Mesenchymal stem cell (in vitro differentiated cells and primary cell): Measurements from ENCODE around the gene OR10H3.

ENCODE experiments used
- DNase-seq: peaks from one replicate; pipeline ENCODE4 v3.0.0-alpha.2; 2013
- H2AFZ ChIP-seq: one replicate; pipeline ENCODE4 v1.6.1; 2013; ENCODE audit warnings: low read depth, mild to moderate bottlenecking, control low read depth, inconsistent platforms, low read length, moderate library complexity
- H2AK5ac ChIP-seq: 2 replicates; pipeline ENCODE4 v1.6.1; 2013; ENCODE audit warnings: low read length, moderate library complexity, mild to moderate bottlenecking, inconsistent platforms; ENCODE audit not compliant: severe bottlenecking
- H2BK120ac ChIP-seq: one replicate; pipeline ENCODE4 v1.6.1; 2013; ENCODE audit warnings: low read depth, mild to moderate bottlenecking, inconsistent platforms, low read length, moderate library complexity
- H2BK12ac ChIP-seq, 2 experiments: one replicate each; pipeline ENCODE4 v1.6.1; 2013; ENCODE audit warnings: inconsistent platforms in 2 of 2, low read length in 2 of 2, mild to moderate bottlenecking in 2 of 2, moderate library complexity in 2 of 2, control low read depth in 1 of 2
- H2BK15ac ChIP-seq: one replicate; pipeline ENCODE4 v1.6.1; 2013; ENCODE audit warnings: mild to moderate bottlenecking, low read depth, inconsistent platforms; ENCODE audit not compliant: poor library complexity, severe bottlenecking
- H2BK5ac ChIP-seq: 2 replicates; pipeline ENCODE4 v1.6.1; 2013; ENCODE audit warnings: low read depth, mild to moderate bottlenecking, low read length, control low read depth, inconsistent platforms; ENCODE audit not compliant: poor library complexity, severe bottlenecking
- H3K14ac ChIP-seq, 2 experiments: one replicate each; pipeline ENCODE4 v1.6.1; 2013; ENCODE audit warnings: inconsistent platforms in 2 of 2, low read length in 2 of 2, control low read depth in 1 of 2, mild to moderate bottlenecking in 1 of 2, moderate library complexity in 1 of 2
- H3K18ac ChIP-seq, 2 experiments: one replicate each; pipeline ENCODE4 v1.6.1; 2013; ENCODE audit warnings: inconsistent platforms in 2 of 2, low read length in 2 of 2, control low read depth in 1 of 2, low read depth in 1 of 2, mild to moderate bottlenecking in 1 of 2
- H3K23ac ChIP-seq, 2 experiments: one replicate each; pipeline ENCODE4 v1.6.1; 2013; ENCODE audit warnings: inconsistent platforms in 2 of 2, low read length in 2 of 2, mild to moderate bottlenecking in 2 of 2, moderate library complexity in 2 of 2, control low read depth in 1 of 2
- H3K27ac ChIP-seq: 2 replicates; pipeline ENCODE4 v1.5.1; 2013; ENCODE audit warnings: mild to moderate bottlenecking, moderate library complexity, low read length, control low read depth, inconsistent platforms; ENCODE audit not compliant: poor library complexity, severe bottlenecking
- H3K27me3 ChIP-seq, 2 experiments: 2 replicates each; pipeline versions ENCODE4 v1.6.1 to v1.7.0; 2013; ENCODE audit warnings: low read length in 2 of 2, mild to moderate bottlenecking in 2 of 2, moderate library complexity in 2 of 2, control low read depth in 1 of 2, inconsistent platforms in 1 of 2; ENCODE audit not compliant: control insufficient read depth in 1 of 2, insufficient read depth in 1 of 2
- H3K36me3 ChIP-seq, 2 experiments: 2 replicates each; pipeline versions ENCODE4 v1.6.1 to v1.7.0; 2013; ENCODE audit warnings: low read length in 2 of 2, control low read depth in 1 of 2, inconsistent platforms in 1 of 2, low read depth in 1 of 2, mild to moderate bottlenecking in 1 of 2; ENCODE audit not compliant: insufficient read depth in 2 of 2, control insufficient read depth in 1 of 2
- H3K4ac ChIP-seq, 2 experiments: one replicate each; pipeline ENCODE4 v1.6.1; 2013; ENCODE audit warnings: inconsistent platforms in 2 of 2, low read length in 2 of 2, mild to moderate bottlenecking in 2 of 2, moderate library complexity in 2 of 2, control low read depth in 1 of 2, low read depth in 1 of 2
- H3K4me1 ChIP-seq: 2 replicates; pipeline ENCODE4 v1.6.1; 2013; ENCODE audit warnings: low read depth, low read length, control low read depth; ENCODE audit not compliant: control insufficient read depth, insufficient read depth
- H3K4me2 ChIP-seq: 2 replicates; pipeline ENCODE4 v1.6.1; 2013; ENCODE audit warnings: low read length, mild to moderate bottlenecking, inconsistent platforms; ENCODE audit not compliant: poor library complexity, severe bottlenecking
- H3K4me3 ChIP-seq, 2 experiments: 2 replicates each; pipeline versions ENCODE4 v1.5.1 to v1.7.0; 2013; ENCODE audit warnings: low read length in 2 of 2, mild to moderate bottlenecking in 2 of 2, control low read depth in 1 of 2, low read depth in 1 of 2; ENCODE audit not compliant: insufficient read depth in 1 of 2
- H3K79me1 ChIP-seq: replicated peaks from 2 replicates; pipeline ENCODE4 v1.6.1; 2013; ENCODE audit warnings: mild to moderate bottlenecking, control low read depth, low read length, inconsistent platforms; ENCODE audit not compliant: poor library complexity, severe bottlenecking
- H3K9ac ChIP-seq: 2 replicates; pipeline ENCODE4 v1.7.0; 2013; ENCODE audit warnings: mild to moderate bottlenecking, low read length, moderate library complexity
- H3K9me3 ChIP-seq: 2 replicates; pipeline ENCODE4 v1.7.0; 2013; ENCODE audit warnings: mild to moderate bottlenecking, low read length; ENCODE audit not compliant: control insufficient read depth
- H4K8ac ChIP-seq: one replicate; pipeline ENCODE4 v1.6.1; 2013; ENCODE audit warnings: inconsistent platforms, mild to moderate bottlenecking, low read length, moderate library complexity
- H4K91ac ChIP-seq: one replicate; pipeline ENCODE4 v1.6.1; 2013; ENCODE audit warnings: mild to moderate bottlenecking, low read length, inconsistent platforms
- WGBS: methylation state at CpG from one replicate; pipeline ENCODE4 v1.1.7; 2013; ENCODE audit warnings: mixed read lengths; 5-methylcytosine and 5-hydroxymethylcytosine counted together

The OR10H3 gene

GRCh38 chr19:15776264-15776663, 38.5 kb downstream of the OR10H3 start:
- Histone ChIP-seq H3K4me2 (no peak overlapping the region), H2BK15ac (no peak overlapping the region), H3K79me1 (no peaks in the 10 kb centered on the region), H2BK120ac (no peak overlapping the region), H3K9me3 (no peaks in the 10 kb centered on the region), H3K4me3 (no peak overlapping the region), H3K23ac (no peak overlapping the region), H3K4ac (no peak overlapping the region), H3K14ac (no peak overlapping the region), H4K8ac (no peak overlapping the region), H3K36me3 (no peaks in the 10 kb centered on the region), H3K27ac (no peak overlapping the region), H3K18ac (no peak overlapping the region), H2BK5ac (no peak overlapping the region), H3K9ac (no peak overlapping the region), H2BK12ac (no peak overlapping the region), H3K27me3 (no peaks in the 10 kb centered on the region), H2AFZ (no peak overlapping the region), H2AK5ac (no peak overlapping the region), H3K4me1 (no peaks in the 10 kb centered on the region), H4K91ac (no peak overlapping the region)
- DNase-seq = no peak
- WGBS = 88% methylated on average over 4 of the region's 4 CpGs

- Histone ChIP-seq H3K14ac (no peak overlapping the region), H3K9me3 (no peaks in the 10 kb centered on the region), H3K4me2 (no peak overlapping the region), H4K8ac (no peak overlapping the region), H3K27me3 (no peaks in the 10 kb centered on the region), H2AFZ (no peak overlapping the region), H3K27ac (no peak overlapping the region), H2BK120ac (no peak overlapping the region), H2AK5ac (no peak overlapping the region), H3K18ac (no peak overlapping the region), H2BK5ac (no peak overlapping the region), H3K4me1 (no peaks in the 10 kb centered on the region), H4K91ac (no peak overlapping the region), H3K4ac (no peak overlapping the region), H2BK15ac (no peak overlapping the region), H3K9ac (no peak overlapping the region), H3K4me3 (no peak overlapping the region), H2BK12ac (no peak overlapping the region), H3K79me1 (no peaks in the 10 kb centered on the region), H3K23ac (no peak overlapping the region), H3K36me3 (no peaks in the 10 kb centered on the region)
- 55% methylated on average over 9 of the region's 9 CpGs for WGBS
- no peak for DNase-seq
Observed at GRCh38 chr19:15776991-15777970, 39.5 kb downstream of the OR10H3 start.

GRCh38 chr19:15779756-15780476, 42.1 kb downstream of the OR10H3 start:
- no peak overlapping the region for H2BK12ac ChIP-seq
- H3K36me3 ChIP-seq = no peaks in the 10 kb centered on the region
- H3K23ac ChIP-seq = no peak overlapping the region
- H2BK5ac ChIP-seq = no peak overlapping the region
- H2AK5ac ChIP-seq = no peak overlapping the region
- no peak overlapping the region for H3K9ac ChIP-seq
- H2BK15ac ChIP-seq = no peak overlapping the region
- no peak overlapping the region for H4K8ac ChIP-seq
- no peak overlapping the region for H3K27ac ChIP-seq
- no peak for DNase-seq
- no peak overlapping the region for H3K18ac ChIP-seq
- H3K4ac ChIP-seq = no peak overlapping the region
- H3K27me3 ChIP-seq = no peaks in the 10 kb centered on the region
- no peaks in the 10 kb centered on the region for H3K9me3 ChIP-seq
- H3K14ac ChIP-seq = no peak overlapping the region
- no peaks in the 10 kb centered on the region for H3K4me1 ChIP-seq
- no peak overlapping the region for H4K91ac ChIP-seq
- WGBS = 78% methylated on average over 10 of the region's 10 CpGs
- H3K79me1 ChIP-seq = no peaks in the 10 kb centered on the region
- no peak overlapping the region for H3K4me3 ChIP-seq
- no peak overlapping the region for H2BK120ac ChIP-seq
- no peak overlapping the region for H2AFZ ChIP-seq
- no peak overlapping the region for H3K4me2 ChIP-seq
